ENCODE measurements around the gene LNPEP.

- no peak for TF ChIP-seq EZH2 (IDR thresholded peaks at IDR 0.05; ENCODE audit: borderline replicate concordance, insufficient read depth, low read depth, low read length, poor library complexity, severe bottlenecking)
- no peak for TF ChIP-seq CTCF (IDR thresholded peaks at IDR 0.05)
These were observed 54.2 kb downstream of the LNPEP start for GRCh38 chr5:96990102-96990501.

All from B cell (primary cell).